ENCODE data around the gene C1orf94. TPM values are rescaled to one million over a fixed set of nuclear protein-coding genes. Genes with fewer than 3 reads are reported as not detected.

The C1orf94 gene
- polyA plus RNA-seq, 4 donors = 0.01 TPM; not detected in 3

Other genes with a start within 250 kb of the C1orf94 start
- under 1 TPM; under 0.01 to 0.54 (median 0.09) TPM for gene CSMD2, start 11.7 kb upstream of the C1orf94 start, polyA plus RNA-seq

Data from small intestine (tissue), 4 donors.